ENCODE data around the gene KCTD21. TPM values are rescaled to one million over a fixed set of nuclear protein-coding genes. Genes with fewer than 3 reads are reported as not detected.
A peak's percentile ranks its signal among the peaks of the same experiment; 100 is the strongest.

KCTD21 gene
- total and polyA plus RNA-seq, 2 of the 4 experiments (the other 2 are of a cell fraction), result 12.2 to 12.5 TPM

DNA sequence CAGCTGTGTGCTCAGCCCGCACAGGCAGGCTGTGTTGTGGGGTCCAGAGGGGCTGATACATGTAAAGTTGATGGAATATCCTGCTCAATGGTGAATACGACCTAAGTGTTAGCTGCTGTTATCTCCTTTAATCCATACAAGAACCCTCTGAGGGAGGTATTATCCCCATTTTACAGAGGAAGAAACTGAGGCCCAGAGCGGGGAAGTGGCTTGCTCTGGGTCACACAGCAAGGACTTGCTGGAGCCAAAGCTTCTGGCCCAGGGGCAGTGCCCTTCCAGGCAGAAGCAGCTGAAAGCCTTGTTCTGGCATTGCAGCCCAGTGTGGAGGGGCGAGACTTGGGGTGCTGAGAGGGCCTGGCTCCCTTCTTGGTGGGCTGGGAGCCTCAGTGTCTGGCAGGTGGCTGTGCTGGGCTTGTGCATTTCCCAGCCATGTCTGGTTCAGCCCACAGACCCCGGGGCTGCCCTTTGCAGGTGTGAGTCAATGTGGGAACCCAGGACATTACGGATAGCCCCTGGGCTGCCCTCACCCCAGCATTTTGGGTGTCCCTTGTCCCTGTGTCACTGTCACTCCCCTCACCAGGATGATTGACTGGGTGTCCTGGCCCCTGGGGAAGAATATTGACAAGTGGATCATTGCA lies 10.7 kb upstream of the KCTD21 start:
- Histone ChIP-seq H3K18ac (ENCODE audit: low read depth, low read length) (no peak overlapping the region), H2BK15ac (ENCODE audit: low read depth, low read length) (no peak overlapping the region), H3K27ac (ENCODE audit: insufficient read depth, low read length) (no peak overlapping the region), H3K23ac (ENCODE audit: low read depth, low read length) (no peak overlapping the region), H3K27me3 (ENCODE audit: control insufficient read depth, insufficient read depth, low read length) (no peaks in the 10 kb centered on the region), H3K79me1 (ENCODE audit: low read depth in 1 of 2, low read length in 2 of 2) (peaks cover 25 to 59% of the 10 kb centered on the region in 2 experiments), H3K56ac (ENCODE audit: extremely low read depth, insufficient read depth, low read length) (no peak overlapping the region), H3K9ac (ENCODE audit: low read depth, low read length) (no peak overlapping the region), H3K4me1 (ENCODE audit: control insufficient read depth, insufficient read depth, low read length) (no peaks in the 10 kb centered on the region), H2AK9ac (replicated peaks; ENCODE audit: low read depth, low read length, poor library complexity) (peak overlapping the region; percentile 12), H3K36me3 (ENCODE audit: control insufficient read depth, insufficient read depth, low read length) (peaks cover 45% of the 10 kb centered on the region), H4K91ac (ENCODE audit: insufficient read depth, low read depth, low read length) (no peak overlapping the region), H2BK120ac (ENCODE audit: low read depth, low read length) (no peak overlapping the region), H3K9me3 (ENCODE audit: control insufficient read depth, insufficient read depth, low read length) (no peaks in the 10 kb centered on the region), H3K4ac (ENCODE audit: low read depth, low read length) (no peak overlapping the region), H3K14ac (replicated peaks; ENCODE audit: low read depth, low read length) (no peak overlapping the region), H4K5ac (ENCODE audit: low read depth, low read length) (no peak overlapping the region), H4K8ac (ENCODE audit: low read depth in 2 of 2, low read length in 2 of 2) (no peak overlapping the region), H2BK5ac (ENCODE audit: low read depth, low read length, poor library complexity, severe bottlenecking) (no peak overlapping the region), H3K4me2 (ENCODE audit: low read depth, low read length) (no peak overlapping the region), H2AK5ac (ENCODE audit: low read depth, low read length) (no peak overlapping the region; the same call in 1 of the 2 replicates), H4K20me1 (ENCODE audit: insufficient read depth, low read length) (peaks cover 32% of the 10 kb centered on the region), H3K4me3 (ENCODE audit: insufficient read depth, low read depth, low read length) (no peak overlapping the region), H2BK20ac (ENCODE audit: low read depth, low read length) (no peak overlapping the region), H3K9me1 (ENCODE audit: insufficient read depth, low read length) (no peaks in the 10 kb centered on the region; the same call in none of the 2 replicates), H2AFZ (replicated peaks; ENCODE audit: low read length, poor library complexity) (no peak overlapping the region)
- 100% methylated on average over 1 of the region's 6 CpGs; no CpG with 5 or more reads in 1 of the 2 experiments for WGBS, 2 experiments (ENCODE audit: extremely low coverage in 2 of 2, insufficient read length in 1 of 2)
- in situ Hi-C loops (cut with MboI; ENCODE audit: low sequenced_read_pairs) (no loop called here), intact Hi-C loops (cut with micrococcal nuclease) (no loop called here), dilution Hi-C loops (cut with HindIII; ENCODE audit: low sequenced_read_pairs, unreplicated experiment) (no loop called here)
- ChIA-PET POLR2A (ENCODE audit: unreplicated experiment) (no interaction called here), CTCF (no interaction called here)
- DNase-seq (no peak), ATAC-seq (ENCODE audit: low read depth) (no peak)
- BruUV-seq (replicated peaks), result no TSS peak
- TF ChIP-seq MXI1 (IDR thresholded peaks at IDR 0.05; ENCODE audit: borderline replicate concordance, low read depth, low read length) (no peak), CHD1 (IDR thresholded peaks at IDR 0.05; ENCODE audit: low read depth, low read length) (no peak), RCOR1 (IDR thresholded peaks at IDR 0.05; ENCODE audit: insufficient replicate concordance, low read length) (no peak), CEBPB (IDR thresholded peaks at IDR 0.05; ENCODE audit: low read depth, low read length) (no peak), USF2 (IDR thresholded peaks at IDR 0.05; ENCODE audit: low read depth, low read length) (no peak), SMC3 (IDR thresholded peaks at IDR 0.05; ENCODE audit: low read depth, low read length) (no peak), RFX5 (IDR thresholded peaks at IDR 0.05; ENCODE audit: low read depth, low read length) (no peak), RAD21 (IDR thresholded peaks at IDR 0.05; ENCODE audit: low read length) (no peak), NFE2L2 (IDR thresholded peaks at IDR 0.05; ENCODE audit: low read depth, low read length) (no peak), MAZ (IDR thresholded peaks at IDR 0.05; ENCODE audit: borderline replicate concordance, low read depth, low read length) (no peak), POLR2A (IDR thresholded peaks at IDR 0.05; ENCODE audit: low read depth, low read length) (no peak), BHLHE40 (IDR thresholded peaks at IDR 0.05; ENCODE audit: low read depth, low read length) (no peak), MAFK (IDR thresholded peaks at IDR 0.05; ENCODE audit: low read depth, low read length) (no peak), FOS (IDR thresholded peaks at IDR 0.05; ENCODE audit: low read depth, low read length) (no peak)
- TF ChIP-seq, protein P1, sequence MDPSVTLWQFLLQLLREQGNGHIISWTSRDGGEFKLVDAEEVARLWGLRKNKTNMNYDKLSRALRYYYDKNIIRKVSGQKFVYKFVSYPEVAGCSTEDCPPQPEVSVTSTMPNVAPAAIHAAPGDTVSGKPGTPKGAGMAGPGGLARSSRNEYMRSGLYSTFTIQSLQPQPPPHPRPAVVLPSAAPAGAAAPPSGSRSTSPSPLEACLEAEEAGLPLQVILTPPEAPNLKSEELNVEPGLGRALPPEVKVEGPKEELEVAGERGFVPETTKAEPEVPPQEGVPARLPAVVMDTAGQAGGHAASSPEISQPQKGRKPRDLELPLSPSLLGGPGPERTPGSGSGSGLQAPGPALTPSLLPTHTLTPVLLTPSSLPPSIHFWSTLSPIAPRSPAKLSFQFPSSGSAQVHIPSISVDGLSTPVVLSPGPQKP (IDR thresholded peaks at IDR 0.05; ENCODE audit: borderline replicate concordance, low read depth, low read length), result no peak
- TF ChIP-seq, protein P2, sequence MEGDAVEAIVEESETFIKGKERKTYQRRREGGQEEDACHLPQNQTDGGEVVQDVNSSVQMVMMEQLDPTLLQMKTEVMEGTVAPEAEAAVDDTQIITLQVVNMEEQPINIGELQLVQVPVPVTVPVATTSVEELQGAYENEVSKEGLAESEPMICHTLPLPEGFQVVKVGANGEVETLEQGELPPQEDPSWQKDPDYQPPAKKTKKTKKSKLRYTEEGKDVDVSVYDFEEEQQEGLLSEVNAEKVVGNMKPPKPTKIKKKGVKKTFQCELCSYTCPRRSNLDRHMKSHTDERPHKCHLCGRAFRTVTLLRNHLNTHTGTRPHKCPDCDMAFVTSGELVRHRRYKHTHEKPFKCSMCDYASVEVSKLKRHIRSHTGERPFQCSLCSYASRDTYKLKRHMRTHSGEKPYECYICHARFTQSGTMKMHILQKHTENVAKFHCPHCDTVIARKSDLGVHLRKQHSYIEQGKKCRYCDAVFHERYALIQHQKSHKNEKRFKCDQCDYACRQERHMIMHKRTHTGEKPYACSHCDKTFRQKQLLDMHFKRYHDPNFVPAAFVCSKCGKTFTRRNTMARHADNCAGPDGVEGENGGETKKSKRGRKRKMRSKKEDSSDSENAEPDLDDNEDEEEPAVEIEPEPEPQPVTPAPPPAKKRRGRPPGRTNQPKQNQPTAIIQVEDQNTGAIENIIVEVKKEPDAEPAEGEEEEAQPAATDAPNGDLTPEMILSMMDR (conservative IDR thresholded peaks at IDR 0.05; ENCODE audit: low read depth, low read length), result no peak
